HG03571 (cell line): ENCODE results near the gene RAC2.

Experiments
- ATAC-seq: cut with Tn5 transposase; IDR thresholded peaks from one replicate; pipeline ENCODE4 v1.9.1; 2021; ENCODE audit not compliant: unreplicated experiment

The RAC2 gene

DNA sequence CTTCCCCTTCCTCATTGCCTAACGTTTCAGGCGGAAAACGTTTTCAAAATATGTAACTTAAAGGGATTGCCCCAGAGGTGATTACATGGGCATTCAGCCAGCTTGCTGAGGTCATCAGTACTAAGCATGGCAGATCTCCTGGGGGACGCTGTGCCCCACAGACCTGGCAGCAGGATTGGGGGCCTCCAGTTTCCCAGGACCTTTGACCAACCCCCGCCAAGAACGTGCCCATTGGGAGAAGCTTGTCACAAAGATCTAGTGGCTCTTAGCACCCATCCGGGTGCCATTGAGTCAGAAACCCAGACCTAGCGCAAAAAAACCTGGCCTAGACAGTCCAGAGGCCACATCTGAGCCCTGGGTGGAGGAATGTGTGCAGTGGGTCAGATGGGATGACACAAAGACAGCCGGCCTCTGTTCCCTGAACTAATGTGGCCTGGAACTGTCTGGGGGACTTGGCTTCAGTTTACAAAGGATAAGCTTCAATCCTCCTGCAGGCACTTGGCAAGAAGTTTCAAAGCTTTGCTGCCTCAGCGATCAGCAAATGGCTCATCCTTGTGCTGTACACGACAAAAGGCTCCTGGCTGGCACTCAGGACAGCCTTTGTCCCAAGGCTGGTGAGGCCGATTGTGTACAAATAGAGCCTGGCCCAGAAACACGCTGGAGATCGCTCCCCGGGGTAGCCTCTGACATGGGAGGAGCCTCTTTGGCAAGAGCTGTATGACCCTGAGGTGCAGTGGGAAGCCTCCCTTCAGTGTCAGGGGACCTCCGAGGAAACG is 65.5 kb downstream of the RAC2 start:
- no peak for ATAC-seq

DNA sequence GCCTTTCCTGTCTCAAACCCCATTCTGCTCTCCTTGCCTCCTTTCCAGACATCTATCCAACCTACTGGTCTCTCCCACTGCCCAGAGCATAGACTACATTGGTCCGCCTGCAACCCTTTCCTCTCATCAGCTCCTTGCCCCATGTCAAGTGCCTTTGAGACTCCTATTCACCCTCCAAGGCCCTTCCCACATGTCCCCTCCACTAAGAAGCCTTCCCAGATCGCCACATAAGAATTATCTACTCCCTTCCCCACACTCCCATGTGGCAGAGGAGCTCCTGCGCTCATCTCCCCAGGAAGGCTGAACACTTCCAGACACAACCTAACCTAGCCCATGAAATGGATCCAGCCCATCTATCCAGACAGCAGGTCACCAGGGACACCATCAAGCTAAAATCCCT is 66.3 kb downstream of the RAC2 start:
- ATAC-seq, result no peak

DNA sequence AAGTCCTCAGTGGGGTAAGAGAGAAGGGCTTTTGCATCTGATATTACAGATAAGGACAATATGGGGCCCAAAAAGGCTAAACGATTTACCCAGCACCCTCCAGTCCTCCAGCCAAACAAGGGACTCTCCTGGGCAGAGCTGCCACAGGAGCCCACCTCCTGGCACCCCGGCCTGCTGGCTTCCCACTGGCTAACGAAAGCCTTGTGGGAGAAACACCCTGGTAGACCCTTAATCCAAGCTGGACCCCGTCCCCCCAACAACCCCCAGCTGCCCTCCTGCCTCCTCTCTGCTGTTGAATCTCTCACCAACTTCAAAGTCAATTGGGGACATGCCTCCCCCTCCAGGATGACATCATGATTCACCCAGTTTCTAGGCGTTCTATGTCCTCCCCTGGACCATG is 66.8 kb downstream of the RAC2 start:
- ATAC-seq, result no peak

DNA sequence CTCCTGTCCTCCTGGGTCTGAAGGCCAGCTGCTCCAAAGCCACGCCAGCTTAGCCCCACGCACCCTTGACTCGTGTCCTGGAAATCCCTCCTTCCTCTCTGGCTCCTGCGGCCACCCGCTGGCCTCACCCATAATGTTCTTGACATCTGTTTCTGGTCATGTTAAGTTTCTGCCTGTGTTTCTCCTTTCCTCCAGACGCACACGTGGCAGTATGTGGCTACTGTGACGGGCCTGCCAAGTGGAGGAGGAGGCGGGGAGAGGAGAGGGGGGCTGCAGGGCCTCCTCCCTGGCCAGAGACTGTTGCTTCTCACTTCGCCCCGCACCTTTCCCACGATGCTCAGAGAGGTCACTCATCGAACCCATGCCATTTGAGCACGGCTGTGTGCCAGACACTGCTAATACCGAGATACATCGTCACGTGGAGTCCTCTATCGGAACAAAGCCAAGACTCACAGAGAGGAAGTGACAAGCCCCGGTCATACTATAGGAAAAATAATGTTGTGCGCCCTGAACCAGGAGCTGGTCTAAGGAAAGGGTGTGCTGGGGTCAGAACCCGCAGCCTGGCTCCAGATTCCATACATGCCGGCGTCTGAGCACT is 67.5 kb downstream of the RAC2 start:
- ATAC-seq, result no peak

DNA sequence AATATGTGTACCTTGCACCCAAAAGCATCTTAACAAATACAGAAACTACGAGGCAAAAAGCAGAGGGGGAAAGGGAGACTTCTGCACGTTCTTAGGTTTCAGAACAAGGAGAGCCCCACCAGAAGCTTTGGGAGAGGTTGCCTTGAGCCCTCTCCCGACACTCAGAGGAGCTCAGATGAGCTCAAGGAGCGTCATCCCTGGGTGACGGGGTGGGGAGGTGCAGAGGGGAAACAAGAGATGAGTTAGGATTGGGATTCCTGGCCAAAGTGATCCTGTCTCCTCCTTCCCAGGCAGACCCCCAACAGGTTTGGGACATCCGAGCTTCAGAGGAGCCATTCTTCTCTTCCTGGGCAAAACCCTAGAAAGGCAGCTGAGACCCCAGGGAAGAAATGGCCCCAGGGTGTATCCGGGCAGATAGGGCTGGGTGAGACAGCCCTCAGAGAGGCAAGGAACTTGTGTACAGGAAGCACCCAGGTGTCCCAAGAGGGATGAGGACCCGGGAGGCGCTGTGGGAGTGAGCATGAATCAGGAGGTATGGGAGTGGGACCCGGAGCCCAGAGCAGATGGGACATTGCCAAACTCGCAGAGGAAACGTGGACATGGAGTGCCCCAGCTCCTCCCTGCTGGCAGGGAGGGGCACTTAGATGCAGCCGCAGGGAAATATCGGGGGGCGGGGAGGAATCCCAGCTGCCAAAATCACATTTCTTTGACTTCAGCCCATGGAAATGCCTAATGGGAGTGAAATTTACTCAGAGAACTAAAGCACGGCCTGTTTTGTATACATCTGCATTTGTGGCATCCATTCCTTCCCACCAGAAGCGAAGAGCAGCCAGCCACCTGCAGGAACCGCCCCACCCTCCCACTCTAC is 68.4 kb downstream of the RAC2 start:
- no peak for ATAC-seq
